ENCODE measurements around the gene DYRK1B.

The DYRK1B gene

GRCh38 chr19:39830406-39830805 lies 3.6 kb downstream of the DYRK1B start:
- Histone ChIP-seq H3K4me1 (ENCODE audit: control insufficient read depth in 1 of 2, insufficient read depth in 1 of 2, low read depth in 1 of 2, low read length in 1 of 2) (peaks cover 17 to 19% of the 10 kb centered on the region in 2 experiments), H3K4me3 (ENCODE audit: low read depth in 1 of 2, low read length in 1 of 2) (no peak overlapping the region), H3K36me3 (peaks cover 48% of the 10 kb centered on the region), H3K27me3 (no peaks in the 10 kb centered on the region), H3K27ac (no peak overlapping the region), H3K9me3 (no peaks in the 10 kb centered on the region)
- TF ChIP-seq, protein P1, sequence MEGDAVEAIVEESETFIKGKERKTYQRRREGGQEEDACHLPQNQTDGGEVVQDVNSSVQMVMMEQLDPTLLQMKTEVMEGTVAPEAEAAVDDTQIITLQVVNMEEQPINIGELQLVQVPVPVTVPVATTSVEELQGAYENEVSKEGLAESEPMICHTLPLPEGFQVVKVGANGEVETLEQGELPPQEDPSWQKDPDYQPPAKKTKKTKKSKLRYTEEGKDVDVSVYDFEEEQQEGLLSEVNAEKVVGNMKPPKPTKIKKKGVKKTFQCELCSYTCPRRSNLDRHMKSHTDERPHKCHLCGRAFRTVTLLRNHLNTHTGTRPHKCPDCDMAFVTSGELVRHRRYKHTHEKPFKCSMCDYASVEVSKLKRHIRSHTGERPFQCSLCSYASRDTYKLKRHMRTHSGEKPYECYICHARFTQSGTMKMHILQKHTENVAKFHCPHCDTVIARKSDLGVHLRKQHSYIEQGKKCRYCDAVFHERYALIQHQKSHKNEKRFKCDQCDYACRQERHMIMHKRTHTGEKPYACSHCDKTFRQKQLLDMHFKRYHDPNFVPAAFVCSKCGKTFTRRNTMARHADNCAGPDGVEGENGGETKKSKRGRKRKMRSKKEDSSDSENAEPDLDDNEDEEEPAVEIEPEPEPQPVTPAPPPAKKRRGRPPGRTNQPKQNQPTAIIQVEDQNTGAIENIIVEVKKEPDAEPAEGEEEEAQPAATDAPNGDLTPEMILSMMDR (IDR thresholded peaks at IDR 0.05), result no peak

DNA sequence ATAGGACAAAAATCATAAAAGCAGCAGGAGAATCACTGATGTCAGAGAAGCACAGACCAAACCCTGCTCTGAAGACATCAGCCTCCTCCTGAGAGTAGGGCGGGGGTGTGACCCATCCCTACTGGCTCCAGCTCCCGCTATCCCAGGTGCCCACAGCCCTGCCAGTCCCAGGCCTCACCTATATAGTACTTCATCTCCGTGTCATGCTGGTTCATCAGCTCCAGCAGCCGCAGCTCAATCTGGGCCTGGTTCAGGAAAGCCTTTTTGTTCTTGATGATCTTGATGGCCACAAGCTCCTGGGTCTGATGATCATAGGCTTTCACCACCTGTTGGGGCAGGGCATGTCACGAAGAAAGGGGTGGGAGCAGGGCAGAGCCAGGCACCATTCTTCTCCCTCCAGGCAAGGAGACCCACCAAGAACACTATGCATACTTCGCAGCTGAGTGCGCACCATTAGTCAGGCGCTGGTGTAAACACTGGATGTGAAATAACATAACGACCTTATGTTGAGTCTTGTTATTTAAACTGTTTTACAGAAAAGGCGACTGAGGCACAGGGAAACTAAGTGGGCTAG lies 4.2 kb downstream of the DYRK1B start:
- H3K4me1 ChIP-seq (ENCODE audit: control insufficient read depth in 1 of 2, insufficient read depth in 1 of 2, low read depth in 1 of 2, low read length in 1 of 2), result peaks cover 21% of the 10 kb centered on the region in 2 experiments

DNA sequence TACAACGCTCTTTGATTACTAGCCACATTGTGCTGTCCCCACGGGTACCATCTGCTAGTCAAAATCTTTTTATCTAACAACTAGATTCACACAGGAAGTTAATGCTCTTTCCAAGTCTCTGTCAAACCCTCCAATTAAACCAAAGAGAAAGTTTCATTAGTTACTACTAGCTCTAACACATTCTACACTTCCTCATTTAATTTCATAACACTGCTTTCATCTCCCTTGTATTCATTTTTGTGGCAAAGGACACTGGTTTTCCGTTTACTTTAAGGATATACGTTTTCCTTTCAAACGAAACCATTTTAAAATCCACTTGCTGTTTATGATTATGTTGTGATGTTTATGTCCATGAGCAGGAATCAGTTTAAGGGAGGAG lies 5.3 kb downstream of the DYRK1B start:
- Histone ChIP-seq H3K9me3 (no peaks in the 10 kb centered on the region), H3K27me3 (no peaks in the 10 kb centered on the region), H3K36me3 (peaks cover 50% of the 10 kb centered on the region), H3K4me3 (ENCODE audit: low read depth in 1 of 2, low read length in 1 of 2) (no peak overlapping the region), H3K27ac (no peak overlapping the region), H3K4me1 (ENCODE audit: control insufficient read depth in 1 of 2, insufficient read depth in 1 of 2, low read depth in 1 of 2, low read length in 1 of 2) (peaks cover 26% of the 10 kb centered on the region in 2 experiments)
- TF ChIP-seq, protein P1 (IDR thresholded peaks at IDR 0.05), result no peak

More for the DNA sequence above, 4.2 kb downstream of the DYRK1B start:
- H3K27ac ChIP-seq, result no peak overlapping the region
- H3K9me3 ChIP-seq, result no peaks in the 10 kb centered on the region
- H3K4me3 ChIP-seq (ENCODE audit: low read depth in 1 of 2, low read length in 1 of 2), result no peak overlapping the region
- H3K36me3 ChIP-seq, result peaks cover 50% of the 10 kb centered on the region
- TF ChIP-seq, protein P1 (IDR thresholded peaks at IDR 0.05), result no peak
- no peaks in the 10 kb centered on the region for H3K27me3 ChIP-seq

GRCh38 chr19:39828015-39828653 lies 5.8 kb downstream of the DYRK1B start:
- Histone ChIP-seq H3K9me3 (no peaks in the 10 kb centered on the region), H3K4me1 (ENCODE audit: control insufficient read depth in 1 of 2, insufficient read depth in 1 of 2, low read depth in 1 of 2, low read length in 1 of 2) (peaks cover 24 to 25% of the 10 kb centered on the region in 2 experiments), H3K36me3 (peaks cover 50% of the 10 kb centered on the region), H3K4me3 (ENCODE audit: low read depth in 1 of 2, low read length in 1 of 2) (no peak overlapping the region), H3K27ac (no peak overlapping the region), H3K27me3 (no peaks in the 10 kb centered on the region)
- TF ChIP-seq, protein P1 (IDR thresholded peaks at IDR 0.05), result no peak

GRCh38 chr19:39827216-39827615 lies 6.7 kb downstream of the DYRK1B start:
- TF ChIP-seq, protein P1 (IDR thresholded peaks at IDR 0.05), result no peak
- Histone ChIP-seq H3K4me3 (ENCODE audit: low read depth in 1 of 2, low read length in 1 of 2) (no peak overlapping the region), H3K9me3 (no peaks in the 10 kb centered on the region), H3K4me1 (ENCODE audit: control insufficient read depth in 1 of 2, insufficient read depth in 1 of 2, low read depth in 1 of 2, low read length in 1 of 2) (peaks cover 16 to 17% of the 10 kb centered on the region in 2 experiments), H3K27me3 (no peaks in the 10 kb centered on the region), H3K36me3 (peaks cover 50% of the 10 kb centered on the region), H3K27ac (no peak overlapping the region)
